GM21360 (cell line): ENCODE measurements around the gene BRF1.

Experiments
- ATAC-seq: cut with Tn5 transposase; IDR thresholded peaks from one replicate; pipeline ENCODE4 v1.9.1; 2021; ENCODE audit warnings: mild to moderate bottlenecking, moderate library complexity; ENCODE audit not compliant: unreplicated experiment

Gene BRF1

DNA sequence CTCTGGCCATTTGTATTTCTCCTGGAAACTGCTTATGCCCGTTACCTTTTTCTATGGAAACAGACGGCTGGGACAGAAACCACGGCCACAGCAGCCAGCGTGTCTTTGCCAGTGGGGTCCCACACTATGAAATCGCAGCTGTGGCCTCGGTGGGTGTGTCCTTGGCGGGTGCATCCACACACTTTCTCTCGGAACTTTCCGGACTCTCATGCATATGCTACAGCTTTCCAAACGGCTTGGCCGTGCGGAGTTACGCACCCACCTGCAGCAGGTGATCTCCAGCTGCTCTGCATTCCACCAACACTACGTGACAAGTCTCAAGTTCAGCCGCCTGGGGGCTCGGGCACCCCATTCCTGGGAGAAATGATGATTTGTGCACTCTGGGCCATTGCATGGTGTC is 53.8 kb downstream of the BRF1 start:
- no peak for ATAC-seq

DNA sequence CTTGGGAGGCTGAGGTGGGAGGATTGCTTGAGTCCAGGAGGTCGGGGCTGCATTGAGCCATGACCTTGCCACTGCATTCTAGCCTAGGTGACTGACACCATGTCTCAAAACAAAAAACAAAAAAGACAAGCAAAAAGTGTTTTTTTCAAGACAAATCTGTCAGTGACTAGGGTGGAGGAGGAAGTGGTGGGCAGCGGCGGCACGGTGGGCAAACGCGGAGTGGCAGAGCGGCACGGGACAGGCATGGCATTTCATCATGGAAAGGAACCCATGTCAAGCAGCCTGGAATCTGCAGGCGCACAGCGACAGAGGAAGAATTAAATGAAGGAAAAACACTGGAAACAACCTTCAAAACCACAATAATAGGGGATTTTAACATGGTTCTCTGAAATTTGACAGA is 56.5 kb downstream of the BRF1 start:
- ATAC-seq = no peak

DNA sequence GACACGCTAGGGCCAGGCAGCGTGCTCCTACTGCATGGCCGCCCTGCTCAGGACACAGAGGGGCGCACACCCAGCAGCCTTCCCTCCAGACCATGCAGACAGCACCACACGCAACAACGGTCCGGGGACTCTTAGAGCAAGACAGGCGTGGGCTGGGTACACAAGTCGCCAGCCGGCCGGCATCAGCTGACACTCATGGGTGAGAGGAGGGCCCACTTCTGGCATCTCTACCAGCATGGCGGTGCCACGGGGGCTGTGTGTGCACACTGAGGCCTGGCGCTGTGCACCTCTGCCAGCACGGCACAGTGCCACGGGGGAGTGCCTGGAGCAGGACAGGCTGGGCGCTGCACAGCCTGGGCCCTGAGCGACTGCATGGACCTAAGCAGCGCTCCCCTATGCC is 59.2 kb downstream of the BRF1 start:
- no peak for ATAC-seq

DNA sequence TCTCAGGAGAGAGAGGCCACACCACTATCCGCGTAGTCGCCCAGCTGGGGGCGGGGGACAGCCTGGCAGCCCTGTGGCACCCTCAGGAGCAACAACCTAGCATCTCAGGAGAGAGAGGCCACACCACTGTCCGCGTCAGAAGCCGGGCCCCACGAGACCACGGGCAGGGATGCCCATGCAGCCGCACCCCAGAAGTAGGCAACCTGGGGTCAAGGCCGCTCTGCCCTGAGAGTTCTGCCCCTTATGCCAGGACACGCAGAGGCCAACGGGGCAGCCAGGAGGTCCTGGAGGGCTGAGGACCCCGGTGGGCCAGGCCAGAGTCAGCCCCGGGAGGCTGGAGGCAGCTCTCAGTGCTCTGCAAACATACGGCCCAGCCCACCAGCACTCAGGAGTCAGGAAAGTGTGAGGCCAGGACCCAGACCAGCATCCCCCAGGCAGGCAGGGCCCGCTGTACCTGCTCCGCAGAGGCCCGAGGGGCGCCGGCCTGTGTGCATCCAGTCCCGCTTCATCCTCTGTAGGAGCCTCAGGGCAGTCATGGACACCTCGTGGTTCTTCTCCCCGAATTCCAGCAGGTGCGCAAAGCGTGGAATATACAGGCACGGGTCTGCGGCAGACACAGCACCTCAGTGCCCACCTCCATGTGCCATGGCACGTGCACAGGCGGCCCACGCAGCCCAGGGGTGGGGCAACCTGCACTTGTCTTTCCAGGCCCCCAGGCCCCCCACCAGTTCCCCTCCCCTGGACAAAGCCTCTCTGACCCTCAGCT is 59.8 kb downstream of the BRF1 start:
- ATAC-seq = no peak

DNA sequence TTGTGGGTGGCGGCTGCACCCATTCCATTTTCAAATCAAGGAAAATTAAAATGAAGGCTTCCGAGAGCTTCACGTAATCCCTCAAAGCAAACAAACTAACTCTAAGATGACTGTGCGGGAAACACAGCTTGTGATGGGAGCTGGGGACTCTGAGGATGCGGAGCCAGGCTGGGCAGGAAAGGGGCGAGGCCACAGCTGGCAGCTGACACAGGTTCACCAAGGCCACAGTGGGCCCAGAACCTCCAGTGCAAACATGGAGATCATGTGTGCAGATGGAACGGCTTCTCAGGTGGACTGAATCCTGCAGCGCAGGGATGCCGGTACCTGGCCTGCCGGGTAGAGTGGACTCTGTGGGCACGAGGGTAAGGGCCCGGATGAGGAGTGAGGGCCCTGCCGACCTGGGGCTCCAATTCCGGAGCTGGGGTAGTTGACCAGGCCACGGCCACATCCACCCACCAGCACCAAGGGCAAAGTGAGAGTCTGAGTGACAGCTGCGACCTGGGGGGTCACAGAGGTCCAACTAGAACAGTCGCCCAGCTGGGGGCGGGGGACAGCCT is 71.6 kb downstream of the BRF1 start:
- no peak for ATAC-seq

DNA sequence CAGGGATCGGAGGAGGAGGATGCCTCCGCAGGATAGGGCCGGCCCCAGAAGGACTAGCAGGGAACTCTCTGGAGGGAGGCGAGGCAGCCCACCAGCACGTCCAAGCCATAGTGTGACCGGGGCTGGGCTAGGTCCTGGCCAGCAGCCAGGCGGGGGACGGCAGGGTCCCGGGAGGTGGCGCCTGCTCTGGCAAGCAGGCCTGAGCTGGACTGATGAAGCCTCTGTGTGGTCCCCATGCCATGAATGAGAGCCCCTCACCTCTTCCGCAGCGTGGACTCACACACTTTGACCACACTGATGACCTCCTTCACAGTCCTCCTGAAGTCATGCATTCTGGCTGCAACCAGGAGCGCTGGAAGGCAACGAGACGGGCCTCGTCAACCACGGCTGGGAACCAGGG is 72.2 kb downstream of the BRF1 start:
- ATAC-seq = no peak

DNA sequence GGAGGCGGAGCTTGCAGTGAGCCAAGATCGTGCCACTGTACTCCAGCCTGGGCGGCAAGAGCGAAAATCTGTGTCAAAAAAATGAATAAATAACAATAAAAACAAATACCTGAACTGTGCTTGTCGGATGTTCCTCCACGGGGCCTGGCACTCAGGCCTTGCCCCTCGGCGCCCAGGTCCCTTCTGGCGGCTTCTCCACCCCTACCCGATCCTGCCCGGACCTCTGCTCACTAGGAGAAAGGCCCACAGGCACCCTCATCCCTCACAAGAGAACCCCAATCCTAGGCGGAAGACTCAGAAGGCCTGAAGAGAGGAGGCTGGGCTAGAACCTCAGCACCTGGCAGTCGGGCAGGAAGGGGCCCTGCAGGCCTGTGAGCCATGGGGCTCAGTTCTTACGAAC is 73.5 kb downstream of the BRF1 start:
- no peak for ATAC-seq

DNA sequence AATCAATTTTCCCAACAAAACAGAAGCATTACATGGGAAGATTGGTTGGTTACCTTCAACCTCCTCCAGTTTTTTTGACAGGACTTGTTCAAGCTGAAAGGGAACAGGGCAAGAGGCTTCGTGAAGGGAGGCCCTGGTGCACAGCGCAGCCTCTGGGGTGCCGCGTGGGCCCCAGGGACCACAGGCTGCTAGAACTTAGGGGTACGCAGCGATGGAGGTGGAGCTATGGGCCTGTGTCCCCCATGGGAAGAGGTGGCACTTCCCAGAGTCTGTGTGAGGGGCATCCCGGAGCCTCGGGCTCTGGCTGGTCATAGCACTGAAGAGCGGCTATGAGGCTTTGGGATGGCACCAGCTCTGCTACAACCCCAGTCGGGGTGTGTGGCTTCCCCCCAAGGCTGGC is 74.6 kb downstream of the BRF1 start:
- ATAC-seq = no peak

DNA sequence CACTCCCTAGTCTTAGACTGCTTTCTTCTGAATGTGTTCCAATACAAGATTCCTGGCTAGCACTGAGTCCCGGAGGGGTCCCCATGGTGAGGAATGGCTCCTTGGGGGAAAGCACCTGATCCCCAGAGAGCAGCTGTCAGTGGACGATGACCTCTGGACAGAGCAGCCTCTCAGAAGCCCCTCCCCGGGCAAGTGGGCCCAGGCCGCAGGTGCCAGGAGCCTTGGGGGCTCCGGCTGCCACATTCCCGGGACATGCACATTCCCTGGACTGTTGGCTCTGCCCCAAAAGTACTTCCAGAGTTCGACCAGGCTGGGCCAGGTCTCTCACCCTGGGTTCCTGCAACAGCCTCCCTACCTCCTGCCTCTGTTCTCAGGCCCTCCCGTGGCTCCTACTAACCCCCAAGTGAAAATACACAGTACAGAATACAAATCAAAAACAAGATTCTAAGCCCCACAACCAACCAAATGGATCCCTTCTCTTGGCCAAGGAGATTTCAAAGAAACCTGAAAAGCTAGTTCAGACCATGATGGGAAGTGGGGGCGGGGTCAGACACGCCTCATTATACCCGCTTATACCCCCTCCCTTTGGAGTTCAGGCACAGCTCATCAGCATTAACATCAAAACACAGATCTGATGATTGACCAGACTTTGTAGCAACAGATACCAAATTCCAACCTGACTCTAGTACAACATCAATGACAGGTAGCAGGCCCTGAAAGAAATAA is 75.8 kb downstream of the BRF1 start:
- no peak for ATAC-seq

DNA sequence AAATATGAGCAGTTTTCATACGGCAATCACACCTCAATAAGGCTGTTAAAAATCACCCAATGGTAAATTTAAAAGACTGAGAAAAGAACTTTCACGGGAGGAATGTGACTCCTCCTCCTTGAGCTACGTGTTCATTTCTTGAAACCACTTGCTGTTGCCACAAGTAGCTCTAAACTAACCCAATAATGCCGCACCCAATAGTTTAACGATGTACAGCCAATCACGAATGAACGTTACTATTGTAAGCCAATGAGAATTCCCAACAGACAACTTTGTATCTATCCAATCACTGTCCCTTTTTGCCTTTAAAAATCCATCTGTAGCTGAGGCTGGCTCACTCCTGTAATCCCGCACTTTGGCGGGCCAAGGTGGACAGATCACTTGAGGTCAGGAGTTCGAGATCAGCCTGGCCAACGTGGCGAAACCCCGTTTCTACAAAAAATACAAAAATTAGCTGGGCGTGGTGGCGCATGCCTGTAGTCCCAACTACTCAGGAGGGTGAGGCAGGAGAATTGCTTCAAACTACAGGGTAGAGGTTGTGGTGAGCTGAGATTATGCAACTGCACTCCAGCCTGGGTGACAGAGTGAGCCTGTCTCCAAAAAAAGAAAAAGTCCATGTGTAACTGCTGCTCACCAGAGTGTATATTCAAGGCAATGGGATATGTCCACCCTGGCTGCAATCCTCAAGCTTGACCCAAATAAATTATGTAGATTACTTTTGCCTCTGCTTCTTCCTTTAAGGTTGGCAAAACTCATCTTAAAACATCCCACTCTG is 76.8 kb downstream of the BRF1 start:
- no peak for ATAC-seq

DNA sequence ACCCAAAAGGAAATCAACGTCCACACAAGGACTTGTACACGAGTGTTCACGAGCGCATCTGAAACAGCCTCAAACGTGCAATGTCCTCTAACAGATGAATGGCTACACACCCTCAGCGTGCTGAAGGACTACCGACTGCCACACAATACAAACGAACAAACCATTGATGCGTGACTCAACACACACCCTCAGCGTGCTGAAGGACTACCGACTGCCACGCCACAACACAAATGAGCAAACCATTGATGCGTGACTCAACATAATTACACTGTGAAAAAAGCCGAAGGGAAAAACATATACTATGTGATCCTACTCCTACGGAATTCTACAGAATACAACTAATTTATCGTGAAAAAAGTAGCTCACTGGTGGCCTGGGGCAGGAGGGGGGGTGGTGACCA is 77.5 kb downstream of the BRF1 start:
- no peak for ATAC-seq

DNA sequence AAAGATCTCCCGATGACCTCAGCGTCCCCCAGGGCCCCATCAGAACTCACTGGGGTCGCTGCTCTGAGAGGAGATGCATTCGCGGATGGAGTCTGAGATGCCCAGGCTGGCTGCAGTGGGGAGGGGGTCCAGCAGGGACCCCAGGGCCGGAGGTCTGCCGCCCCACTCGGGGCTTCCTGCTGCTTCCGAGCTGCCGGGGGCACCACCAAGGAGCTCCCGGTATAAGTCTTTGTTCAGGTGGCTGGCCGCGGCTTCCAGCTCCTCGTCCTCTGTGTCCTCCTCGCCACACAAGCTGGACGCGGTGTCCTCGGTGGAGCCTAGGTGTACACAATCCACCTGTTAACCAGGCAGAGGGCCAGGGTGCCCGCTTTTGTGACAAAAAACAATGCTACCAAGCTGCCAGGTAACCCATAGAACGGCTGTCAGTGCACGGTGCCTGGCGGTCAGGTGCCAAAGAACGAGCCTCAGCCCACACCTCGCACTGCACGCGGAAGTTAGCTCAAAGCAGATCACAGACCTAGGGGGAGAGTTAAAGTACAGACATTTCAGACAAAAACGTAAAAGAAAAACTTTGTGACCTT is 79.1 kb downstream of the BRF1 start:
- ATAC-seq = no peak

DNA sequence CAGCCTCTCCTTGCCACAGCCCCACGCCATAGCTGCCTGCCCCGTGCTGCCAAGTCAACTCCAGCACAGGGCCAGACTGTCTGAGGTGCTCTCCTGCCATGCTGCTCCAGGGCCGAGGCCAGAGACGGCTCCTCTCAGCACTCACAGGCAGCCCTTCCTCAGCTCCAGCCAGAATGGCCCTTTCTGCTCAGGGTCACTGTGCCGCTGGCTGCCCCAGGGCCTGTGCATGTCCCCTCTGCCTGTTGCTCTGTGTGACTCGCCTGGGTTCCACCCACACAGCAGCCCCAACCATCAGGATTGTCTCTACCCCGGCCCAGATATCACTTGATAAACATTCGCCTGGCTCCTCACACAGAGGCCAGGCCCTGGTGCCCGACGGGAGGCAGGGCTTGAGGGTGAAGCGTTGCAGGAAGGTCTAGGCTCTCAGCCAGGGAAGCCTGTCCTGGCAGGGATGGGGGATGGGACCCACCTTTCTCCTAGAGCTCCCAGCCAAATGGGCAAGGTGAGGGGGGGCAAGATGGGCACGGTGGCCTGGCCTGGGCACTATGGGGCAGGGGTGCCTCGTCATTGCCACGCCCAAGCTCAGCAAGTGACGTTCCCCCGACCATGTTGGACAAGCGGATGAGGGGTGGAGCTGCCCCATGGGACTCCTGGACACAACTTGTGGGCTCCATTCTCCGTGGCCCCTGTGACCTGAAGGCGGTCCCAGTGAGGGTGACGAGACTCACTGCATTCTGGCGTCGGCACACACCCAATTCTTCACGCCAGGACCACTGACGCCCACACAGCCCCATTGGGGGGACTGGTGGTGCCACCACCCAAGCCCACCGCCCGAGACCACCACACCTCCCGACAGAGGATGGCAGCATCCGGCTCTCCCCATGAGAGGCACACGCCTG is 79.9 kb downstream of the BRF1 start:
- ATAC-seq = no peak

DNA sequence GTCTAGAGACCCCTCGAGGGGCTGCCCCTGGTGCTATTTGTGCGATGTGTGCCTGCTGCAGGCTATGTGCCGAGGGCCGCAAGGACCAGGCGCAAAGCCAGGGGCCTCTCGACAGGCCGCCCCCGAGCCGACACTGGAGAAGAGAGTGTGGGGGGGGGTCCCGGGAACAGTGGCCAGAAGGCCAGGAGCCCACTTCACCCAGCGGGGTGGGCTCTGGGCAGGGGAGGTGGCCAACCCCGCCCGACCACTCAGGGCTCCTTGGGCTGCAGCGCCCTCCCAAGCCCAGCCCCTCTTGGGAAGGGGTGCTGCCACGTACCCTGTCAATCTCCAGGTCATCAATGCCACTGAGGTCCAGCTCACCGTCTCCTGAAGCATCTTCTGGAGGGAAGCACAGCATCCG is 81.0 kb downstream of the BRF1 start:
- ATAC-seq = no peak

DNA sequence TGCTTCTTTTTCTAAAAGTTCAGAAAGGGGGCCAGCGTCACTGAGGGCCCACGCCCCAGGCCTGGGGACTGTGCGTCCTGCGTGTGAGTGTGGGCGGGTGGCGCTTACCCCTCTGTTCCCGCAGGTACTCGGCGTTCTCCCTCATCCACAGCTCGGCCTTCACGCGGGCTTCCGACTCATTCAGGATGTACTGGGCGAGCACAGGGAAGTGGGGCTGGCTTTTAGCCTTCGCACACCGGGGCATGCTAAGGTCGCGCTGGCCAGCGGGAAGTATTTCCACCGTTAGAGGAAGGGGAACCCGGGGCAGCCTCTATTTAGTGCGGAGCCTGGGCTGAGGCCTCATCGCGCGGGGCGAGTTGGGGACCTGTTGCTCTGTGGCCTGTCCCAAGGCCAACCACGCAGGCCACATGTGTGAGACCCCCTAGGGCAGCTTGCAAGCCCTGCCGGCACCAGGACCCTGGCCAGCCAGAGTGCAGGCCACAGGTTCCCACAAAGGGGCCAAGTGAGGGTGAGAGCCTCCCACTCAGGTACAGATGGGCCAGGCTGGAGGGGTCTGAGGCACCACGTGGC is 81.7 kb downstream of the BRF1 start:
- ATAC-seq = no peak

DNA sequence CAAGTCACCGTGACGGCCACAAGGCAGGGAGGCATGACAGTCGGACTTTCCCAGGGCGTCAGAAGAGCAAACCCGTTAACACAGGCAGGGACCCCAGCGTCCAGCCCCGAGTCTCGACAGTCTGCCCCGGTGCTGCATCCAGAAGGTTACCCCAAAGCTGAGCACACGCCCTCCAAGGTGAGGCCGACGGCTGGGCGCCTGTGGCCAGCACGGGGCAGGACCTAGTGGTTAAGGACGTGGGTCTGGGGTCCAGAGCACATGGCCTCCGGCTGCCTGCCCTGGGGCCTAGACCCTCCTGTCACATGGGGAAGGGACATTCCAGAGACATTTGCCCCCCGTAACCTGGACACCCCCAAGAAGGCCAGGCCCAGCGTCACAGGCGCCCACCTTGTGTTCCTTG is 82.2 kb downstream of the BRF1 start:
- ATAC-seq = no peak

DNA sequence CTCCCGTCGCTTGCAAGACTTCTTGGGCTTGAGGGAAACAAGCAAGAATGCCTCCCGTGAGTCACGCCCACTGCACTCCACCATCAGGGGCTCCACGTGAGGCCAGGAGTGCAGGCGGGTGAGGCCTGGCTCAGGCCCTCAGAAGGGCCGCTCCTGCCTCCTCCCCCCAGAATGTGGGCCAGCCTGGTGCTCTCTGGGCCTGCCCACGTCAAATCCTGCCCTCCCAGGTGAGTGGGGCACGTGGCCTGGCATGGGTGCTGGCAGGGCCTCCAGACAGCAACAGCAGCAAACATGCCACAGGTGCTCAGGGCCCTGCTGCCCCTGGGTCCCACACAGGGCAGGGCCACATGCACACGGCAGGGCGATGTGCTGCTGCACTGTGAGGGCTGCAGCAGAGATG is 83.0 kb downstream of the BRF1 start:
- ATAC-seq = no peak

DNA sequence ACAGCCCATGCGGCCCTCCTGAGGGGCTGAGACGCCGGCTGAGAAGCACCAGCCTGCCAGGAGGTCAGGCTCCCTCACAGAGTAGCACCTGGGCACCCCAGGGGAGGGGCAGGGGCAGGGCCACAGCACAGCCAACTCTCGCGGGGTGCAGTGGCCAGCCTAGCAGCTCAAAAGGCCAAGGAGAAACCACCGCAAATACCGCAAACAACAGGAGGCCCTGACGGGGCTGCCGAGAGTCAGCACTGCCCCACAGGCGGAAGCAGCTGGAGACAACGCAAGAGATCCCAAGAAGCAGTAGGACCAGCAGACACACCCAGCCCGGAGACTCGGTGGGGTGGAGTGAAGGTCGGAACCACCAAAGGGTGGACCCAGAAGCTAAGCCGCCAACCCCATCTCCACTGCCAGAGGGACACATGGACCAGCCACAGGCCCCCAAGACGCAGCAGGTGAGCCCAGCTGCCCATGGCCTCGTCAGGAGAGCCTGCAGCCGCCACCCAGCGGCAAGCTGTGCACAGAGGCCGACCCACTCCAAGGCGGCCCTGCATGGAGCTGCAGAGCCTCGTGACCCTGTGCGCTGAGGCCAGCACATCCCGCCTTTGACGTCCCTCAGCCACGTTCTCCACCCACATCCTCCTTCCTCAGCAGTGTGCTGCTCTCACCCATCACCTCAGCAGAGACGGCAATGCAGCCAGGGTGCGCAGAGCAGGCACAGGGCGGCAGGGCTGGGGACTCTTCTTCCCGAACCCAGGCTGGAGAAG is 84.1 kb downstream of the BRF1 start:
- no peak for ATAC-seq

DNA sequence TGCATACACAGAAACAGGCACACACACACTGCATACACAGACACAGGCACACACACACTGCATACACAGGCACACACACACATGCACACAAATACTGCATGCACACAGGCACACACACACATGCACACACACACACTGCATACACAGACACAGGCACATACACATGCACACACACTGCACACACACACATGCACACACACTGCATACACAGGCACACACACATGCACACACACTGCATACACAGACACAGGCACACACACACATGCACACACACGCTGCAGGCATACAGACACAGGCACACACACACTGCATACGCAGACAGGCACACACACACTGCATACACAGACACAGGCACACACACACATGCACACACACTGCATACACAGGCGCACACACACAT is 85.2 kb downstream of the BRF1 start:
- ATAC-seq = no peak
